ENCODE data around the gene ZSWIM2.
"Not testable (repeated sequence)": the region's sequence is repeated elsewhere in the genome, so short reads cannot be mapped to it uniquely, and the experiment has no call there.

The ZSWIM2 gene

DNA sequence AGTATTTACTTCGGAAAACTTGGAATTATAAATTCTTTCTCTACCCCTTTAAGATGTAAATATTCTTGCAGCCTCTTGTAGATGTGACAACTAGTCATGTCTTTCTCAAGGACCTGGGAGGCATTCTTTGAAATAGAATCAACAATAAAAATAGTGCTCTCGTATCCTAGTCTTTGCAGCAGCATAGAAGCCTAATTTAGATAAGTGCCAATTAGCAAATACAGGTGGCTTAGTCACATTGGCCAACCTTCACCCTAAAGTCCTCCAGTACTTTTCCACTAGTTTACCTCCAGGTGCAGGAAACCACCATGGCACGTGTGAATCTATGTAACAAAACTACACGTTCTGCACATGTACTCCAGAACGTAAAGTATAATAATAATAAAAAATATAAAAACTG is 3.5 kb upstream of the ZSWIM2 start:
- no peak for DNase-seq (ENCODE audit: low read depth, low spot score)

DNA sequence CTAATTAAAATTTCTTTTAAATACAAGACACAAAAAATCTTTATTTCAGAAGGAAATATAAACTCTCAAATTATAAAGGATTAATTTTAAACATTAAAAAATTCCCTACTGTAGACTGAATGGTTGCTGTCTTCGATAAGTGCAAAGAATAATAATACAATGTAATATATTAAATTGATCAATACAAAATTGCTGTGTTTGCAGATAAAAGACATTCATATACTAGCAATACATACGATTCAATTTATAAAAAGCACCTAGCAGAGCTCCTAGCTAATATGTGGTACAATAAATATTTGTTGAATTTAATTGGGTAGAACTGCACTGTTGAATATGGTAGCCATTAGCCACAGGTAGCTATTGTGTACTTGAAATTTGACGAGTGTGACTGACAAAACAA is 6.6 kb downstream of the ZSWIM2 start:
- no peak for DNase-seq (ENCODE audit: low read depth, low spot score)

DNA sequence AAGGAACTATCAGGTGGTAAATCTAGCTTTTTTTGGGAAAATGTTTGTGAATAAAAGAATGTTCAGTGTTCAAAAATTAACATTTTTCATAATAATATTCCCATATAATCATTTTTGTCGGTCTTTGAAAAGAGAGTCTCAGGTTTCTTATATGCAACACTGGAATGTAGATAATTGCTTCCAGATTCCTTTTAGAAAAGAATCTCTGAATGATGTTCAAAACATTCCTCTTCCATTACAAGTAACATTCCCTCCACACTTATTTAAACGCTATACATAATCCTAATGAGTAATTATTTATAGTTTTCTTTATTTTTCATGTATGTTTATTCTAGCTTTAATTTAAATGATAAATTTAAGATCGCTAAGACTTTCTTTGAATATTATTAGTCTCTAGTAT is 7.0 kb downstream of the ZSWIM2 start:
- peak; percentile 23 for DNase-seq (ENCODE audit: low read depth, low spot score)

DNA sequence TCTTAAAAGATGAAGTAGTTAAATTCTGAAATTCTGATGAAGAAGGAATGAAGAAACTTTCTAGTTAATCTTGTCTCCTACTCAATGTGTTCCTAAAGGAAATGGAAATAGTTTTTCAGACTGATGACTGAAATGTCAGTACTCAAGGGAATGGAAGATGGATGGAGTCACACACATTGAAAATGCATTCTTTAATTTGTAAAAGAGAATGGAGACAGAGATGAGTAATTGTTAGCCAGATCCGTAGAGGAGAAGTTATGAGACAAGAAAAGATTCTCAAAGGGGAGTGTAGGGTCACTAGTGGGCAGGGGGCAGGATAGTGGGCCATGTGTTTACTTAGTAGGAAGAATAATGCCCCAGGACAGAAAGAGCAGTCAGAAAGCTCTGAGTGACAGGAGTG is 13.3 kb downstream of the ZSWIM2 start:
- DNase-seq (ENCODE audit: low read depth, low spot score) = no peak

DNA sequence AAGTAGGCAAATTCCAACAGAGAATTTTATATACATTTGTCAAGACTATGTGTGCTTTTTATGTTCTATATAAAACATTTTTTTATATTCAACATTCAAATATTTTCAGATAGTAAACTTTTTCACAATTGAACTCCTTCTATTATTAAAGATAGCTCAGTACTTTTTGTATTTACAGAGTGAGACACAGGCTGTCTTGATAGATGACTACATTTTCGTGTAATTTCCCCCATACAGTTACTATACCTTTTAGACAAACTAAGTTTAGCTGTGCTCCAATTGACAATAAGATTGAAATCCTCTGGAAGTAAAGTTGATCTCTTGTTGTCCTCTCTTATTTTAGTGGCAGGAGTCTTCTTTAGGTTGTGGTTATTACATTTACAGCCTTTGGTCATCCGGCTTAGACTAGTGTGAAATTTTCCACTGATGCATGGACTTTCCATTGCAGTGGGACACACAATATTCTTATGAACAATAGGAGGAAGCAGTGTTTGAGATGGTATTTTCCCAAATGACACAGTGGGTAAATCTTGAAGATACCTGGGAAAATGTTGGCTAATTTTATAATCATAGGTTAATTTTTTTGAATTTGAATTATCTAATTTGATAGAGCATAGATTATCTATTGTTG is 21.0 kb downstream of the ZSWIM2 start:
- no peak for DNase-seq (ENCODE audit: low read depth, low spot score)

DNA sequence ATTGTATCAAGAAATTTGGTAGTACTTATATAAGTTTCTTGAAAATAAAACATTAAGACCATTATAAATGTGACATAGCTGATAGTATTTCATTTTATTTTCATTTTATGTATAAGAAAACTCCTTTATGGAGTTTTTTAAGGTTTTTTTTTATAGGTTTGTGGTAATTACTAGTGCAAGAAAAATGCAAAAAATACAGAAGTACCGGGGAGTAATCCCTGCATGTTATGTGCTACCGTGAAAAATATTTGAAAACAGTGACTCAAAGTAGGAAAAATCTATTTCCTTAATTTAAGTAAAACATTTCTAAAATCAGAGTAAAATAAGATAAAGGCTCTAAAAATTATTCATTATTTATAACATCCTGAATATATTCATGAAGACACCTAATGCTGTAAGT is 21.6 kb downstream of the ZSWIM2 start:
- DNase-seq (ENCODE audit: low read depth, low spot score) = peak; percentile 18

DNA sequence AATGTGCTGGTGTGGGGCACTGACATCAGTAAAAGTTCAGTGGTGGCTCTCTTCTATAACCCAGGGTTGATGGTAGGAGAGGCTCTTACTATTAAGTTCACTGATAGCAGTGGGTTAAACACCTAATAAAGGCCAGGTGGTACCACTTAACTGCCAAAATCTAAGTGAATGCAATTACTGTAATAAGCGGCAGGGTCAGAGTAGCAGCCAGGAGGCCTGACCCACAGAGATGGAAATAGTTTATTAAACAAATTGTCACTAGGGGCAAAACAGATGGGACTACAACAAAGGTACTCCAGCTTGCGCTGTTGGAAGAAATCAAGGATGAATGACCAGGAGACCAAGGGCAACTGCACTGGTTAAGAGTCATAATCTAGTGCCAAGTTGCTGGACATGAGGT is 26.6 kb downstream of the ZSWIM2 start:
- DNase-seq (ENCODE audit: low read depth, low spot score) = no peak

DNA sequence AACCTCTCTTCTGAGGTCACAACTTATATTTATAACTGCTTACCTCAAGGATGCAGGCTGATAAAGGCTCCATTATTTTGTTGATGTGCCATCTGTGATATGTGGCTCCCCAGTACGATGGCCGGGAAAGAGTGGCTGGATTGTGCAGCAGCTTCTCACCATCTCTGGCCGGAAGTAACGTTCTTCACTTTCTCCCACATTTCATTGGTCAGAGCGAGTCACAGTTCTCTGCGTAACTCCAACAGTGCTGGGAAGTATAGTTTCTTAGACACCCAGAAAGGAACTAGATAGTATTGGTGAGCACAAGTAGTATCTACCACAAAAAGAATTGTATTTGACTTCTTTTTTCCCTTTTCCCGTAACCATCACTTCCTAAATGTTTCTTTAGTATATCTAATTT is 28.7 kb downstream of the ZSWIM2 start:
- DNase-seq (ENCODE audit: low read depth, low spot score) = no peak

DNA sequence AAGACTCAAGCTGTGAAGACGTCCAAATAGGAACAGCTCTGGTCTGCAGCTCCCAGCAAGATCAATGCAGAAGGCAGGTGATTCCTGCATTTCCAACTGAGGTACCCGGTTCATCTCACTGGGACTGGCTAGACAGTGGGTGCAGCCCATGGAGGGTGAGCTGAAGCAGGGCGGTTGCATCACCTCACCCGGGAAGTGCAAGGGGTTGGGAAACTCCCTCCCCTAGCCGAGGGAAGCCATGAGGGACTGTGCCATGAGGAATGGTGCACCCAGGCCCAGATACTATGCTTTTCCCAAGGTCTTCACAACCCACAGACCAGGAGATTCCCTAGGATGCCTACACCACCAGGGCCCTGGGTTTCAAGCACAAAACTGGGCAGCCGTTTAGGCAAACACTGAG is 37.2 kb downstream of the ZSWIM2 start:
- not testable (repeated sequence) for DNase-seq (ENCODE audit: low read depth, low spot score)

DNA sequence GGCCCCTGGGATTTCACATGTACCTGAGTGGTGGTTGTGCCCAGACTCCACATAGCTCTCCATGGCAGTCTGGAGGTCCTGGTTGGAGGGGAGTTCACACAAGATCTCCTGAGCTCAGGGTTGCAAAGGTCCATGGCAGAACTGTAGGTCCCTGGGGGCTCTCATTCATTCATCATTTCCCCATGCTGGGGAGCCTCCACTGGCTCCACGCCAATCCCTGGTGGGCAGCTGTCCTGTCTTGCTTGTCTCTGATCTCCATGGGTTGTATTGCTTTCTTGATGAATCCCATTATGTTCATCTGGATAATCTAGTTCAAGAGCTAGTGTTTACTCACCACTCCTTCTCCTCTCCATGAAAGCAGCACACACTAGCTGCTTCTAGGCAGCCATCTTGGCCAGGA is 42.4 kb downstream of the ZSWIM2 start:
- no peak for DNase-seq (ENCODE audit: low read depth, low spot score)

DNA sequence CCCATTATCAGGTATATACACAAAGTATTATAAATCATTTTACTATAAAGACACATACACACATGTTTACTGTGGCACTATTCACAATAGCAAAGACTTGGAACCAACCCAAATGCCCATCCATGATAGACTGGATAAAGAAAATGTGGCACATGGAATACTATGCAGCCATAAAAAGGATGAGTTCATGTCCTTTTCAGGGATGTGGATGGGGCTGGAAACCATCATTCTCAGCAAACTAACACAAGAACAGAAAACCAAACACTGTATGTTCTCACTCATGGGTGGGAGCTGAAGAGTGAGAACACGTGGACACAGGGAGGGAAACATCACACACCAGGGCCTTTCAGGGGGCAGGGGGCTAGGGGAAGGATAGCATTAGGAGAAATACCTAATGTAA is 50.4 kb downstream of the ZSWIM2 start:
- DNase-seq (ENCODE audit: low read depth, low spot score) = not testable (repeated sequence)

DNA sequence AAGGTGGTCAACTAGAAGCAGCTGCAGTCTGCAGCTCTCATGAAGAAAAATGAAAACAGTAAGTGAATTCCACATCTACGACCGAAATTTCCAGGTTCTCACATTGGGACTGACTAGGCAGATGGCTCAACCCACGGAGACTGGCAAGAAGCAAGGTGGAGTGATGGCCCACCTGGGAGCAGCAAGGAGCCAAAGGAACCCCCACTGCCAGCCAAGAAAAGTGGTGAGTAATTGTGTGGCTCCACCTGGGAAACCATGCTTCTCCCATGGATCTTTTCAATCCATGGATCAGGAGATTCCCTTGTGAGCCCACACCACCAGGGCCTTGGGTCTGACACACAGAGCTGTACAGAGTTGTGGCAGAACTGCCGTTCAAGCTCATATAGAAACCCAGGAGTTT is 64.0 kb downstream of the ZSWIM2 start:
- DNase-seq (ENCODE audit: low read depth, low spot score) = no peak

DNA sequence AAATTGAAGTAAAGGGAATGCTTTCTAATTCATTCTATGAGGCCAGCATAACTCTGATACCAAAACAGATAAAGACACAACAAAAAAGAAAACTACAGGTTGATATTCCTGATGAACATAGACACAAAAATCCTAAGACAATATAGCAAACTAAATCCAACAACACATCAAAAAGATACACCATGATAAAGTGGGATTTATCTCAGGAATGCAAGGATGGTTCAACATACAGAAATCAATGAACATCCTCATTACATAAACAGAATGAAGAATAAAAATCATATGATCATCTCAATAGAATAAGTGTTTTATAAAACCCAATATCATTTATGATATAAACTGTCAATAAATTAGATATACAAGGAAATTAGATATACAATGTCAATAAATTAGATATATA is 65.7 kb downstream of the ZSWIM2 start:
- DNase-seq (ENCODE audit: low read depth, low spot score) = no peak

DNA sequence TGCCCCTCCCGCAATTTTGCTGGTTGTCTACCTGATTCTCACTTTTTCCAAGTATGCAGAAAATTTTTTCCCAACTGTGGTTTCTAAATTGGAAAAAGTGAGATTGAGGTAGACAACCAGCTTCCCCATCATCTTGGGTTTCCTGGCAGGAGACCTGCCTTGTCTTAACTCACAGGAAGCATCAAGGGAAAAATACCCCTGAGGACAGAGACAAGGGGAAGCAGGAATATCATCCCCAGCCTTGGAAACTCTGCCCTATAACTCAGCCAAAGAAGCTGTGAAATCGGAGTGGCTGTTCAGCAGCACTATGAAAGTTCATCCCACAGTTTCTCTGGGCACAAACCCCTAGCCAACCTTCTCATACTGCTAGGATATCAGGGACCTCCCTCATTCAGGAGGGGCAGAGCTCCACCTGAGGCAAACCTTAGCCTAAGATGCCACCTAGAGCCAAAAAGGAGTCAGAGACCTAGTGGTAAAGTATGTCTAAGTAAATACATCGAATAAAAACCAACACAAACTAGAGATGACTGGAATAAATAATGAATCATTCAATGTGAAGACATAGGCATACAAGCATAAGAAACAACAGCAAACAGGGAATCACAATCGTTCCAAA is 68.2 kb downstream of the ZSWIM2 start:
- DNase-seq (ENCODE audit: low read depth, low spot score) = peak; percentile 29

Measured in astrocyte of the hippocampus (primary cell).